CD14-positive monocyte (primary cell): ENCODE data around the gene LMX1B. TPM values are rescaled to one million over a fixed set of nuclear protein-coding genes. Genes with fewer than 3 reads are reported as not detected.

Experiments
- DNase-seq, 3 donors: peaks; one replicate each; pipeline ENCODE4 v3.0.0-alpha.2; 2011 to 2022
- H2AFZ ChIP-seq: 2 replicates; pipeline ENCODE4 v1.6.0; 2012; ENCODE audit warnings: mild to moderate bottlenecking, low read depth, low read length, inconsistent platforms; ENCODE audit not compliant: insufficient read depth, poor library complexity, severe bottlenecking
- H3K27ac ChIP-seq, 2 donors: 1 replicate in 1 of 2; 2 replicates in 1 of 2; pipeline ENCODE4 v1.5.1; 2012 to 2013; ENCODE audit warnings: low read length in 2 of 2, control low read depth in 1 of 2, inconsistent platforms in 1 of 2, low read depth in 1 of 2, mild to moderate bottlenecking in 1 of 2
- H3K27me3 ChIP-seq, 2 donors: one replicate each; pipeline versions ENCODE4 v1.6.0 to v1.6.1; 2011 to 2013; ENCODE audit warnings: low read length in 2 of 2; ENCODE audit not compliant: control insufficient read depth in 2 of 2, insufficient read depth in 2 of 2
- H3K36me3 ChIP-seq, 2 donors: replicated peaks in 1 of 2; 1 replicate in 1 of 2; 2 replicates in 1 of 2; pipeline versions ENCODE4 v1.5.1 to v1.6.1; 2012 to 2013; ENCODE audit warnings: low read length in 2 of 2, control low read depth in 1 of 2, inconsistent platforms in 1 of 2, mild to moderate bottlenecking in 1 of 2; ENCODE audit not compliant: insufficient read depth in 2 of 2, control insufficient read depth in 1 of 2
- H3K4me1 ChIP-seq, 2 donors: 1 replicate in 1 of 2; 2 replicates in 1 of 2; pipeline versions ENCODE4 v1.5.1 to v1.6.1; 2012 to 2013; ENCODE audit warnings: low read length in 2 of 2, control low read depth in 1 of 2, inconsistent platforms in 1 of 2, mild to moderate bottlenecking in 1 of 2, moderate library complexity in 1 of 2; ENCODE audit not compliant: insufficient read depth in 2 of 2, control insufficient read depth in 1 of 2
- H3K4me2 ChIP-seq: replicated peaks from 2 replicates; pipeline ENCODE3; 2012; ENCODE audit warnings: low read length, moderate library complexity, mild to moderate bottlenecking; ENCODE audit not compliant: poor library complexity, severe bottlenecking; ENCODE audit errors: extremely low read depth
- H3K4me3 ChIP-seq, 3 experiments: fragments of 200-600 bp in 1 of 3; sonication (generic) in 1 of 3; replicated peaks in 1 of 3; 1 replicate in 2 of 3; 2 replicates in 1 of 3; pipeline ENCODE4 v1.5.1; 2011 to 2013; ENCODE audit warnings: low read length in 3 of 3, mild to moderate bottlenecking in 3 of 3, control low read depth in 2 of 3, low read depth in 2 of 3, inconsistent platforms in 1 of 3, moderate library complexity in 1 of 3
- H3K79me2 ChIP-seq: 2 replicates; pipeline ENCODE4 v1.6.0; 2012; ENCODE audit warnings: mild to moderate bottlenecking, control low read depth, inconsistent platforms, low read length, moderate library complexity; ENCODE audit not compliant: insufficient read depth
- H3K9ac ChIP-seq: 2 replicates; pipeline ENCODE4 v1.6.0; 2017; ENCODE audit warnings: low read length, mild to moderate bottlenecking; ENCODE audit not compliant: insufficient read depth, poor library complexity, severe bottlenecking
- H3K9me3 ChIP-seq, 2 donors: replicated peaks in 1 of 2; 1 replicate in 1 of 2; 2 replicates in 1 of 2; pipeline versions ENCODE4 v1.5.1 to v1.6.1; 2012 to 2013; ENCODE audit warnings: low read length in 2 of 2, control low read depth in 1 of 2; ENCODE audit not compliant: control insufficient read depth in 1 of 2, insufficient read depth in 1 of 2
- H4K20me1 ChIP-seq: 2 replicates; pipeline ENCODE4 v1.6.0; 2012; ENCODE audit warnings: mild to moderate bottlenecking, low read length, control low read depth, moderate library complexity; ENCODE audit not compliant: insufficient read depth
- H3K27ac Mint-ChIP-seq, 7 donors: one replicate each; pipeline ENCODE4 v1.8.0; 2020; ENCODE audit warnings: mild to moderate bottlenecking in 7 of 7, mixed read lengths in 7 of 7, moderate library complexity in 6 of 7, inconsistent platforms in 2 of 7
- H3K27me3 Mint-ChIP-seq, 3 donors: one replicate each; pipeline ENCODE4 v1.8.0; 2021 to 2022; ENCODE audit warnings: low read depth in 3 of 3, mild to moderate bottlenecking in 3 of 3, mixed read lengths in 3 of 3, moderate library complexity in 3 of 3, inconsistent platforms in 1 of 3
- H3K36me3 Mint-ChIP-seq, 2 donors: one replicate each; pipeline ENCODE4 v1.8.0; 2020; ENCODE audit warnings: mixed read lengths in 2 of 2, inconsistent platforms in 1 of 2, mild to moderate bottlenecking in 1 of 2
- H3K4me1 Mint-ChIP-seq: one replicate; pipeline ENCODE4 v1.8.0; 2020; ENCODE audit warnings: mild to moderate bottlenecking, mixed read lengths
- H3K4me3 Mint-ChIP-seq, 2 donors: one replicate each; pipeline ENCODE4 v1.8.0; 2020; ENCODE audit warnings: mild to moderate bottlenecking in 2 of 2, mixed read lengths in 2 of 2, moderate library complexity in 1 of 2
- H3K9me3 Mint-ChIP-seq, 7 donors: one replicate each; pipeline ENCODE4 v1.8.0; 2020 to 2022; ENCODE audit warnings: mixed read lengths in 7 of 7, mild to moderate bottlenecking in 6 of 7, moderate library complexity in 6 of 7, inconsistent platforms in 2 of 7
- CTCF ChIP-seq: fragments of 200-600 bp; IDR thresholded peaks from one replicate; pipeline ENCODE4 v1.8.0; 2022; ENCODE audit warnings: antibody characterized with exemption, mild to moderate bottlenecking
- WGBS: methylation state at CpG from one replicate; pipeline ENCODE4 v1.1.5; 2013; ENCODE audit warnings: missing lambda C conversion rate; ENCODE audit not compliant: insufficient coverage; 5-methylcytosine and 5-hydroxymethylcytosine counted together
- intact Hi-C, 2 donors: fragments of 100-400 bp; cut with micrococcal nuclease; formaldehyde crosslinking; loops; one replicate each; pipeline versions ENCODE4 v1.15.0 to v1.15.1; 2023
- polyA plus RNA-seq, 3 donors: library from polyadenylated mRNA; depleted of rRNA in 1 of 3; unstranded in 2 of 3; stranded (reverse) in 1 of 3; fragments of 300-500 nt in 2 of 3; fragments of >200 nt in 1 of 3; fragmentation: Illumina TruSeq in 2 of 3; gene quantifications; 1 replicate in 2 of 3; 2 replicates in 1 of 3; pipeline ENCODE4 v1.2.3, GENCODE V29; 2012 to 2021

The LMX1B gene
- polyA plus RNA-seq, 3 donors, result not detected

- H3K27ac ChIP-seq, result no peak overlapping the region
- H3K9me3 ChIP-seq, result no peaks in the 10 kb centered on the region
- H3K4me1 ChIP-seq, result no peaks in the 10 kb centered on the region
- intact Hi-C loops, result no loop called here
- no peak for TF ChIP-seq CTCF
- no peak overlapping the region for H2AFZ ChIP-seq
- no peaks in the 10 kb centered on the region for H3K4me1 Mint-ChIP-seq
- peaks cover 0 to 20% of the 10 kb centered on the region in 2 donors for H3K27me3 ChIP-seq
- peaks cover 18 to 44% (median 21%) of the 10 kb centered on the region in 3 donors for H3K27me3 Mint-ChIP-seq
- no peaks in the 10 kb centered on the region for H3K36me3 ChIP-seq
- peak overlapping the region in 2 of 7 donors; percentile 59 to 64 for H3K27ac Mint-ChIP-seq
- no peaks in the 10 kb centered on the region for H3K36me3 Mint-ChIP-seq
- no peak for DNase-seq
- H3K4me3 Mint-ChIP-seq, result no peak overlapping the region
- H4K20me1 ChIP-seq, result no peaks in the 10 kb centered on the region
- H3K4me2 ChIP-seq, result no peak overlapping the region
- H3K4me3 ChIP-seq, result no peak overlapping the region
- peaks cover 0 to 1% (median 0%) of the 10 kb centered on the region in 7 donors for H3K9me3 Mint-ChIP-seq
- WGBS, result 89% methylated on average over 13 of the region's 17 CpGs
- H3K9ac ChIP-seq, result no peak overlapping the region
- no peaks in the 10 kb centered on the region for H3K79me2 ChIP-seq
Measured at GRCh38 chr9:126583144-126583760, 30.5 kb upstream of the LMX1B start.

GRCh38 chr9:126584611-126585010, 29.1 kb upstream of the LMX1B start:
- peak overlapping the region in 1 of 7 donors; percentile 11 for H3K27ac Mint-ChIP-seq
- H3K4me1 Mint-ChIP-seq, result no peaks in the 10 kb centered on the region
- H3K36me3 Mint-ChIP-seq, result no peaks in the 10 kb centered on the region
- no peak overlapping the region for H3K4me3 Mint-ChIP-seq
- Histone ChIP-seq H3K4me3 (no peak overlapping the region), H3K4me1 (no peaks in the 10 kb centered on the region), H3K9ac (no peak overlapping the region), H3K36me3 (no peaks in the 10 kb centered on the region), H3K27ac (no peak overlapping the region), H2AFZ (no peak overlapping the region), H3K9me3 (no peaks in the 10 kb centered on the region), H3K79me2 (no peaks in the 10 kb centered on the region), H3K4me2 (no peak overlapping the region), H4K20me1 (no peaks in the 10 kb centered on the region), H3K27me3 (peaks cover 0 to 26% of the 10 kb centered on the region in 2 donors)
- TF ChIP-seq CTCF, result no peak
- no peak for DNase-seq
- intact Hi-C loops, result no loop called here
- 95% methylated on average over 6 of the region's 7 CpGs for WGBS
- H3K27me3 Mint-ChIP-seq, result peaks cover 19 to 39% (median 19%) of the 10 kb centered on the region in 3 donors
- peaks cover 0 to 3% (median 0%) of the 10 kb centered on the region in 7 donors for H3K9me3 Mint-ChIP-seq
